ENCODE results near the gene EVI5.

The EVI5 gene

GRCh38 chr1:92784639-92785500 is at the start of gene EVI5:
TSS of gene EVI5 (minus strand) at chr1:92785108. CDS start at chr1:92736546, 48,562 bp downstream.
- DNase-seq (ENCODE audit: low read depth): peak; percentile 9

- DNase-seq (ENCODE audit: low read depth): no peak
Observed at GRCh38 chr1:92834617-92835016, 49.7 kb upstream of the EVI5 start.

DNA sequence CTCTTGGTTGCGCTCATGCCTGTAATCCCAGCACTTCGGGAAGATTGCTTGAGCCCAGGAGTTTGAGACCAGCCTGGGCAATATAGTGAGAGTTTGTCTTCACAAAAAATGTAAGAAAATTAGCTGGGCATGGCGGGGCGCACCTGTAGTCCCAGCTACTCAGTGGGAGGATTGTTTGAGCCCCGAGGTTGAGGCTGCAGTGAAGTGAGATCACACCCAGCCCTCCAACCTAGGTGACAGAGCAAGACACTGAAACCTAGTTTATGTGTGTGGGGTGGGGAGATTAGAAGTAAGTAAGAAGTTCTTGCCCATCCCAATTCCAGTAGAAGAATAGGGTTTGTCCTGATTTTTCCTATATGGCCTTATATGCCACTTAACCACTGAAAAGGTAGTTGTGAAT is 48.9 kb upstream of the EVI5 start:
- no peak for DNase-seq (ENCODE audit: low read depth)

DNA sequence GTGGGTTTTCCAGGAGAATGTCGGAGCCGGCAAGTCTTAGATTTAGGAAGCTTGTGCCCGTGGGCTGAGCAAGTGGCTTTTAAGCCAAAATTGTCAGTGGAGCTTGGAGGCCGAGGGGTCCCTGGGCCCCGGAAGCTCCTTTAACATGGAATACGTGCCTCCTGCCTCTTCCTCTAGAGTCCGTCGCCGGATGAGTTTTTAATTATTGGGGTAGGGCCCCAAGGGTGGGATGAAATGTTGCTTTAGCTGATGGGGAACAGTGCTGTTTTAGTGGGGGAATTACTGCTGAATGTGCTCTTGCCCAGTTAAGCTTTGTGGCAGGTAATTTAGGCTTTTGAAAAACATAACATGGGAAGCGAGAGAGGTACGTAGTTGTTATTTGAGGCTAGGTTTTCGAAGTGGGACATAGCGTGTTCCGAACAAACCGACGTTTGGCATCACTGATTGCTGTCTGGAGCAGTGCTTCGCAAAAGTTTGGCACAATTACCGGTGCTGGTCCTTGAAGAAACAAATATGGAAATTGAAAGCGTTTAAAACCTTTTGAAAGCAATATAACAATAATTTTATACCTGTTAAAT is 47.7 kb upstream of the EVI5 start:
- no peak for DNase-seq (ENCODE audit: low read depth)

- DNase-seq (ENCODE audit: low read depth): peak; percentile 91
Observed at GRCh38 chr1:92831762-92832536, 47.0 kb upstream of the EVI5 start, which contains the start of gene RPL5. TSS of gene RPL5 (plus strand) at chr1:92832040. CDS start at chr1:92832115, 75 bp downstream.

- DNase-seq (ENCODE audit: low read depth): no peak
Observed at GRCh38 chr1:92831368-92831761, 46.5 kb upstream of the EVI5 start.

DNA sequence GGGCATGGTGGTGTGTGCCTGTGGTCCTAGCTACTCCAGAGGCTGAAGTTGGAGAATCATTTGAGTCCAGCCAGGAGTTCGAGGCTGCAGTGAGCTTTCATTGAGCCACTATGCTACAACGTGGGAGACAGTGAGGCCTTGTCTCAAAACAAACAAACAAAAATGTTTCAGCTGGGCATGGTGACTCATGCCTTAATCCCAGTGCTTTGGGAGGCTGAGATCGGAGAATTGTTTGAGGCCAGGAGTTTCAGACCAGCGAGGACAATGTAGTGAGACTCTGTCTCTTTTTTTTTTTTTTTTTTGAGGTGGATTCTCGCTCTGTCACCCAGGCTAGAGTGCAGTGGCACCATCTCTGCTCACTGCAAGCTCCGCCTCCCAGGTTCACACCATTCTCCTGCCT is 41.9 kb upstream of the EVI5 start:
- no peak for DNase-seq (ENCODE audit: low read depth)

DNA sequence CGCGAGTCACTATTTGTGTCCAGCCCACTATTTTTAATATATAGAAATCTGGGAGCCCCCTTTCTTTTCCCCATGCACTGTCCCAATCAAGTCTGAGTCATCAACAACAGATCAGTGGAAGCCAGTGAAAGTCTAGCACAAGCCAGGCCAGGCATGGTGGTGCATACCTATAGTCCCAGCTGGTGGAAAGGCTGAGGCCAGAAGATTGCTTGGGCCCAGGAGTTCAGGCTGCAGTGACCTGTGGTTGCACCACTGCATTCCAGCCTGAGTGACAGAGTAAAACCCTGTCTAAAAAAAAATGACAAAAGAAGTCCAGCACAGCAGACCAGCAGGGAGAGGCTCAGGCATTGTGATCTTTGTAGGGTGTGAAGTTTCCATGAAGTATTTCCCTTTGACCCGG is 38.0 kb upstream of the EVI5 start:
- no peak for DNase-seq (ENCODE audit: low read depth)

GRCh38 chr1:92820551-92820950 is 35.6 kb upstream of the EVI5 start:
- no peak for DNase-seq (ENCODE audit: low read depth)

GRCh38 chr1:92820024-92820423 is 35.1 kb upstream of the EVI5 start:
- no peak for DNase-seq (ENCODE audit: low read depth)

GRCh38 chr1:92817986-92818764 is 33.3 kb upstream of the EVI5 start:
- no peak for DNase-seq (ENCODE audit: low read depth)

DNA sequence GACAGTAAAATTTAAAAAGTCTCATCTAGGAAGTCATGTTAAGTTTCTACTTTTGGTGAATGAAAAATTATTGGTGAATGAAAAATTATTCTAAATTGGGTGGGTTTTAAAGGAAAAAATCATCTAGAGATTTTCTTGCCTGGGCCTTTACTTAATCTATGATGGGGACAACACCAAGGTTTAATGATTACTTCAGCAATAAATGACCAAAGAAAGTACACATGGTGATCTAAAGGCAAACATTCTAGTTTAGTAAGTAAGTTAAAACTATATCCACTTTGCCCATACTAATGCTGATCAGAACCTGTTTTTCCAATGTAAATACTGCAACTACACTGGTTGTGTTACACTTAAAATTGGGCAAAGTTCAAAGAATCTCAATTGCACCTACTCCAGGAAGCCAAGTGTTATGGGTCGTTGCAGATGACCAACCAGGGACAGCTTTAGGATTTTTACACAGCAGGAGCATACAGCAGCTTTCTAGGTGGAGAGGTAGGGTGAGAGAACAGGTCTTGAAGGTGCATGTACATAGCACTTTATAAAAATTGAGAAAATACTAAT is 32.3 kb upstream of the EVI5 start:
- no peak for DNase-seq (ENCODE audit: low read depth)

- DNase-seq (ENCODE audit: low read depth): no peak
Observed at GRCh38 chr1:92816732-92817131, 31.8 kb upstream of the EVI5 start.

DNA sequence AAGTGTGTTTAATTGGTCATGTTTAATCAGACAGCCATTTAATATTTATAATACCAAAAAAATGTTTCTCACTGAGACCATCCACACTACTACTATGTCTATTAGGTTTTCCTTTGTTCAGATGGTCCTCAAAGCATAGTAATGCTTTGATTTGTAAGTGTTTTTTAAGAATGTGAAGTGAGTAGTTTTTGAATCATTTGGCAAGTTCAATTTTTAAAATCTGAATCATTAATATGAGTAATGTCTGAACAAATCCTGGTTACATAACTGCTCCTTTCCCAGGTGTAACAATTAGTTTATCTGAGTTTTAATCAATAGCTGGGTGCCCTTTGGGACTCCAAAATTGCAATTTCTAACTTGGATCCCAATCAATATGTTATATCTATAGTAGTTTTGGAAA is 23.5 kb upstream of the EVI5 start:
- DNase-seq (ENCODE audit: low read depth): no peak

DNA sequence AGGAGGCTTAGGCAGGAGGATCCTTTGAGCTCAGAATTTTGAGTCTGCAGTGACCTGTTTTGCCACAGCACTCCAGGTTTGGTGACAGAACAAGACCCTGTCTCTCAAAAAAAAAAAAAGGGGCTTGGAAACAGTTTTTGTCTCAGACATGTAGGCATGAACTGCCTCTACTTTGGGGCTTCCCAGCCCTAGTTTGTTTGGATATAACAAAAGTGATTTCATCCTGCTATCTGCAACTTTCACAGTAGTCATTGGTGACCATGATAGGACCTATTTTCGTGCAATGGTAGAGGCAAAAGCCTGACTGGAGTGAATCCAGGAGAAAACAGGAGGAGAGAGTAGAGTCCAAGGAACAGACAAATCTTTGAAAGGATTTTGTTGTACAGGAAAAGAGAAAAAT is 20.3 kb upstream of the EVI5 start:
- no peak for DNase-seq (ENCODE audit: low read depth)

GRCh38 chr1:92804721-92805201 is 19.9 kb upstream of the EVI5 start:
- no peak for DNase-seq (ENCODE audit: low read depth)

DNA sequence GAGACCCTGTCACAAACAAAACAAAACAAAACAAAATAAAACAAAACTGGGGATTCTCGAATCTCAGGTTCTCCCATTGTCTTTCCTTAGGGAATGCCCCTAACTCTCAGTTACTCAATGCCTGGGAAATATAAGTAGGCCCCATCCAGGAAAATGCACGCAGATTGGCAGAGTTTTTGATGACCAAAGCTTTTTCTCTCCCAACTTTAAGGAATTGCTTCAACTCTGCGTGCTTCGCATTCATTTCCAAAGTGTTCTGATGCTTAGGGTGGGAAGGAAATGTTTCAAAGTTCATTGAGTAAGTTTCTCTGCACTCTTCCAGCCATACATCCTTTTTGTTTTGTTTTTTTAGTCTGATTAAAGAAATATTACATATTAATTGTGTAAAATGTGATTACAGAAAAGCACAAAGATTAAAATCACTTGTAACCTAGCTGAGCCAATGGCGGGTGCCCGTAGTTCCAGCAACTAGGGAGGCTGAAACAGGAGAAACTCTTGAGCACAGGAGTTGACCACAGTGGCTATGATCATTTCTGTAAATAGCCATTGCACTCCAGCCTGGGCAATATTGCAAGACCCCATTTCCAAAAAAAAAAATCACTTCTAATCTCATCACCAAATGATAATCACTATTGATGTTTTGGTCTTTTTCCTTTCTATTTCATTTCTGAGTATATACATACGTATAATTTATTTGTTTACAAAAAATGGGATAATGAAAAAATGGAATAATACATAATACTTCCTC is 18.4 kb upstream of the EVI5 start:
- DNase-seq (ENCODE audit: low read depth): no peak

DNA sequence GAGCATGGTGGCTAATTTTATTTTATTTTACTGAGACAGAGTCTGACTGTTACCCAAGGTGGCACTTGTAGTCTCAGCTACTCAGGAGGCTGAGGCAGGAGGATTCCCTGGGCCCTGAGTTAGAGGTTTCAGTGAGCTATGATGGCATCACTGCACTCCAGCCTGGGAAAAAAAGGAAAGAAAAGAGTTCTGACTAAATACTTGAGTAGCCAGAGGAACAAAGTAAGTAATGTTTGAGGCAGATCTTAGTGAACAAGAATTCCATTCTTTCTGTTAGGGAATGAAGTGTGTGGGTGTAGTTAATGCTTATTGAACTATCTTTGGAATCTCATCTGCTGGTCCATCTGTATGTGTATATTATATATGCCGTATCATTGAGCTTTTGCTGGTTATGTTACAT is 13.1 kb upstream of the EVI5 start:
- no peak for DNase-seq (ENCODE audit: low read depth)

- DNase-seq (ENCODE audit: low read depth): no peak
Observed at GRCh38 chr1:92797297-92797696, 12.4 kb upstream of the EVI5 start.

DNA sequence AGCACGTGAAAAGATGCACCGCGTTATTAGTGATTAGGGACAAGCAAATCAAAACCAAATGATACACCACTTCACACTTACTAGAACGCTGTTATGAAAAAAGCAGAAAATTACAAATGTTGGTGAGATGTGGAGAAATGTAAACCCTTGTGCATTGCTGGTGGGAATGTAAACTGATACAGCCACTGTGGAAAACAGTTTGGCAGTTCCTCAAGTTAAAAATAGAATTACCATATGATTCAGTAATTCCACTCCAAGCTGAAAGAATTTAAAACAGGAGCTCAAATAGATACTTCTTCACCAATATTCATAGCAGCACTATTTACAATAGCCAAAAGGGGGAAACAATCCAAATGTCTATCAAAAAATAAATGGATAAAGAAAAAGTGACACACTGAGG is 10.3 kb upstream of the EVI5 start:
- no peak for DNase-seq (ENCODE audit: low read depth)

DNA sequence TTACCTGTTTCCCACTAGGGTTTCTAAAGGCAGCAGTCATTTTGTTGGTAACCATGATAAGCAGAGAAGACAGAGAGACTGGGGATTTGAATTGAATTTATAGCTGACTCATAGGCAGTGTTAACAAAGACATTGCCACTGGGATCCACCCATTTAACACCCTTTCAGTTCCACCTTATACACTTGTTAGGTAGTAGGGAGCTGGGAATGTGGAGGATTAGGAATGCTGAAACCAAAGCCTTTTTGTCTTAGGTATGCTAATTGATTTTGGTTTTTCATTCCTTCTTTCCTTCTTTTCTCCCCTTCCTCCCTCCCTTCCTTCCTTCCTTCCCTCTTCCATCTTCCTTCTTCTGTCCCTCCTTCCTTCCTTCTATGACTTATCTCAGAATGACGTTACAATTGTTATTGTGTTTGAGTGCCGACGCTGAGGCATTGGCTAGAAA is 7.5 kb upstream of the EVI5 start:
- no peak for DNase-seq (ENCODE audit: low read depth)
